ENCODE results near the gene FHOD3.

The FHOD3 gene

DNA sequence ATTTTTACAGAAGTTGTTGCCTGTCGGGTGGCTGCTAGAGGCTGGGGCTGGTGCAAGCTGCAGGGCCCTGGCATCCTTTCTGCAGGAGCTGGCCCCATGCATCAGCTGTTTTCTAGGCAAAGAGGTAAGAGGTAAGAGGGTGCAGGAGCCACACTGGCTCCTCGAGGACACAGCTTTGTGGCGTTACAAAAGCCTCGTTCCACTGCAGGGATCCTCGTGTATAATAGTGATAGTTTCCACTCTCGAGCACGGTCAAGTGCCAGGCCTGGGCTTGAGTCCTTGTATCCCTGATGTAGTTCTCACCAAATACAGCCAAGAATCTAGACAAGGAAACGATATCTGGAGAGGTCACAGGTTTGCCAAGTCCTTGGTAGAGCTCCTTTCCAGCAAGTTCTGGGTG lies 33.2 kb upstream of the FHOD3 start:
- Histone ChIP-seq H3K9me2 (replicated peaks; ENCODE audit: insufficient read depth, low read length) (no peaks in the 10 kb centered on the region), H3K79me2 (ENCODE audit: low read length) (no peaks in the 10 kb centered on the region), H2AFZ (ENCODE audit: low read length) (no peak overlapping the region), H3K4me3 (ENCODE audit: low read length) (no peak overlapping the region), H3F3A (ENCODE audit: insufficient read depth, low read length) (no peaks in the 10 kb centered on the region), H3K27me3 (replicated peaks; ENCODE audit: insufficient read depth, low read length) (no peaks in the 10 kb centered on the region), H3K4me2 (ENCODE audit: low read depth, low read length) (no peak overlapping the region), H3K4me1 (ENCODE audit: low read length) (no peaks in the 10 kb centered on the region), H3K27ac (ENCODE audit: low read length) (no peak overlapping the region), H4K20me1 (ENCODE audit: insufficient read depth, low read length) (no peaks in the 10 kb centered on the region), H3K9ac (ENCODE audit: low read length) (no peak overlapping the region), H3K36me3 (replicated peaks; ENCODE audit: insufficient read depth, low read length) (no peaks in the 10 kb centered on the region), H3K9me3 (replicated peaks; ENCODE audit: insufficient read depth, low read length) (no peaks in the 10 kb centered on the region)
- DNase-seq, result no peak
- no peak for TF ChIP-seq EZH2phosphoT487 (IDR thresholded peaks at IDR 0.05; ENCODE audit: low read length)
- no peak for TF ChIP-seq EZH2 (optimal IDR thresholded peaks at IDR 0.05; ENCODE audit: low read depth, low read length)
- TF ChIP-seq, protein P1, sequence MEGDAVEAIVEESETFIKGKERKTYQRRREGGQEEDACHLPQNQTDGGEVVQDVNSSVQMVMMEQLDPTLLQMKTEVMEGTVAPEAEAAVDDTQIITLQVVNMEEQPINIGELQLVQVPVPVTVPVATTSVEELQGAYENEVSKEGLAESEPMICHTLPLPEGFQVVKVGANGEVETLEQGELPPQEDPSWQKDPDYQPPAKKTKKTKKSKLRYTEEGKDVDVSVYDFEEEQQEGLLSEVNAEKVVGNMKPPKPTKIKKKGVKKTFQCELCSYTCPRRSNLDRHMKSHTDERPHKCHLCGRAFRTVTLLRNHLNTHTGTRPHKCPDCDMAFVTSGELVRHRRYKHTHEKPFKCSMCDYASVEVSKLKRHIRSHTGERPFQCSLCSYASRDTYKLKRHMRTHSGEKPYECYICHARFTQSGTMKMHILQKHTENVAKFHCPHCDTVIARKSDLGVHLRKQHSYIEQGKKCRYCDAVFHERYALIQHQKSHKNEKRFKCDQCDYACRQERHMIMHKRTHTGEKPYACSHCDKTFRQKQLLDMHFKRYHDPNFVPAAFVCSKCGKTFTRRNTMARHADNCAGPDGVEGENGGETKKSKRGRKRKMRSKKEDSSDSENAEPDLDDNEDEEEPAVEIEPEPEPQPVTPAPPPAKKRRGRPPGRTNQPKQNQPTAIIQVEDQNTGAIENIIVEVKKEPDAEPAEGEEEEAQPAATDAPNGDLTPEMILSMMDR (IDR thresholded peaks at IDR 0.05; ENCODE audit: low read length), result no peak

DNA sequence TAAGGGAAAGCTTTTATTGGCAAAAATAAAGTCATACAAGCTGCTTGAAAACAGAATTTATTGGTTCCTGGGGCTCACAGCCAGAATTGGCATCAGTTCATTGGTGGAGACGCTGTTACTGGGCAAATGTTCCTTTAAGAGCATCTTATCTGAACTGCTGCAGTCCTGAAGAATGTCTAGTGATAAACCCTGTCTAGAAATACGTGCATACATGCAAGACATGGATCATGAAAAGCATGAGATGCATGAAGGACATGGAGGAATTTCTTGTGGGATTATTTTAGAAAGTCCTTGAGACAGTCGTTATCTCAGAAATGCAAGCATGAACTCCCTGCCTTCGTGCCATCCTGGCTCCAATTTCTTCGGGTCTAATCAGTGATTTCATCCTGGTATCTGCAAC lies 32.5 kb upstream of the FHOD3 start:
- no peak overlapping the region for H2AFZ ChIP-seq (ENCODE audit: low read length)
- no peak for DNase-seq
- no peaks in the 10 kb centered on the region for H3K27me3 ChIP-seq (replicated peaks; ENCODE audit: insufficient read depth, low read length)
- H3K9me3 ChIP-seq (replicated peaks; ENCODE audit: insufficient read depth, low read length), result no peaks in the 10 kb centered on the region
- H3K27ac ChIP-seq (ENCODE audit: low read length), result no peak overlapping the region
- no peak overlapping the region for H3K4me2 ChIP-seq (ENCODE audit: low read depth, low read length)
- TF ChIP-seq, protein P1 (IDR thresholded peaks at IDR 0.05; ENCODE audit: low read length), result no peak
- no peak for TF ChIP-seq EZH2phosphoT487 (IDR thresholded peaks at IDR 0.05; ENCODE audit: low read length)
- no peaks in the 10 kb centered on the region for H3F3A ChIP-seq (ENCODE audit: insufficient read depth, low read length)
- H3K4me3 ChIP-seq (ENCODE audit: low read length), result no peak overlapping the region
- H4K20me1 ChIP-seq (ENCODE audit: insufficient read depth, low read length), result no peaks in the 10 kb centered on the region
- no peaks in the 10 kb centered on the region for H3K79me2 ChIP-seq (ENCODE audit: low read length)
- H3K36me3 ChIP-seq (replicated peaks; ENCODE audit: insufficient read depth, low read length), result no peaks in the 10 kb centered on the region
- H3K9ac ChIP-seq (ENCODE audit: low read length), result no peak overlapping the region
- no peaks in the 10 kb centered on the region for H3K4me1 ChIP-seq (ENCODE audit: low read length)
- no peaks in the 10 kb centered on the region for H3K9me2 ChIP-seq (replicated peaks; ENCODE audit: insufficient read depth, low read length)

DNA sequence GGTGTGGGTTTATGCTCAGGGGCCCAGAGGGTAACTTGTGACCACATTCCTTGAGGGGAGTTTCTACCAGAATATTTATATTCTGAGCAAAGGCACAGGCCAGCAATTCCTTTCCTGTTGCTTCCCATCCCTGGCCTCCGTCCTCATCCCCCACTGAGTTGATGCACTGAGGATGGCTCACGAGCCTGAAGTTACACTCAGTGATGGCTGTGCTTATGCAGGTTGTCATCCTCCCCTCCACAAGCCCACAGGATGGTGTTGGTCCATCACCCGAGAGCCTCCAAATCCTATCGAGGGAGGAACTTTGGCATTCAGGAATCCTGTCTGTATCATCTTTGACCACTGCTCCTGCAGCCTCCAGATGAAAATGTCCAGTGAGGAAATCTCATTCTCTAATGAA lies 28.4 kb upstream of the FHOD3 start:
- H3K4me1 ChIP-seq (ENCODE audit: low read length), result no peaks in the 10 kb centered on the region
- H2AFZ ChIP-seq (ENCODE audit: low read length), result no peak overlapping the region
- no peak overlapping the region for H3K4me3 ChIP-seq (ENCODE audit: low read length)
- H3K9me3 ChIP-seq (replicated peaks; ENCODE audit: insufficient read depth, low read length), result no peaks in the 10 kb centered on the region
- H3K27ac ChIP-seq (ENCODE audit: low read length), result no peak overlapping the region
- no peak for DNase-seq
- H3K9ac ChIP-seq (ENCODE audit: low read length), result no peak overlapping the region
- H3K79me2 ChIP-seq (ENCODE audit: low read length), result no peaks in the 10 kb centered on the region
- TF ChIP-seq, protein P1 (IDR thresholded peaks at IDR 0.05; ENCODE audit: low read length), result no peak
- TF ChIP-seq EZH2 (optimal IDR thresholded peaks at IDR 0.05; ENCODE audit: low read depth, low read length) (no peak), EZH2phosphoT487 (IDR thresholded peaks at IDR 0.05; ENCODE audit: low read length) (no peak)
- no peaks in the 10 kb centered on the region for H3K27me3 ChIP-seq (replicated peaks; ENCODE audit: insufficient read depth, low read length)
- no peaks in the 10 kb centered on the region for H3K9me2 ChIP-seq (replicated peaks; ENCODE audit: insufficient read depth, low read length)
- H4K20me1 ChIP-seq (ENCODE audit: insufficient read depth, low read length), result no peaks in the 10 kb centered on the region
- H3F3A ChIP-seq (ENCODE audit: insufficient read depth, low read length), result no peaks in the 10 kb centered on the region
- H3K36me3 ChIP-seq (replicated peaks; ENCODE audit: insufficient read depth, low read length), result no peaks in the 10 kb centered on the region
- H3K4me2 ChIP-seq (ENCODE audit: low read depth, low read length), result no peak overlapping the region

Data from MM.1S (cell line).